ENCODE measurements around the gene HELZ. TPM values are rescaled to one million over a fixed set of nuclear protein-coding genes. Genes with fewer than 3 reads are reported as not detected.

Gene HELZ
- total and polyA plus RNA-seq, 4 donors: 5.5 to 175 (median 27.8) TPM

- no peak overlapping the region for H3K4me3 ChIP-seq
- no peak overlapping the region for H3K27ac ChIP-seq (ENCODE audit: low read depth in 1 of 2, low read length in 1 of 2)
- no peaks in the 10 kb centered on the region for H3K4me1 ChIP-seq (ENCODE audit: control insufficient read depth in 5 of 5, insufficient read depth in 5 of 5, low read length in 5 of 5)
- no peaks in the 10 kb centered on the region for H3K27me3 ChIP-seq (ENCODE audit: control insufficient read depth in 3 of 3, insufficient read depth in 3 of 3, low read length in 2 of 3)
- DNase-seq (no peak), ATAC-seq (ENCODE audit: insufficient read depth, low FRiP score) (no peak)
- 84 to 94% methylated on average over 6 of the region's 6 CpGs for WGBS, 2 donors
- peaks cover 0 to 5% (median 0%) of the 10 kb centered on the region in 4 donors for H3K9me3 ChIP-seq (ENCODE audit: control insufficient read depth in 4 of 4, insufficient read depth in 3 of 4, low read length in 3 of 4)
- H3K36me3 ChIP-seq (ENCODE audit: control insufficient read depth in 4 of 4, insufficient read depth in 4 of 4, low read length in 4 of 4): no peaks in the 10 kb centered on the region
- no peak overlapping the region for H3K9ac ChIP-seq (ENCODE audit: insufficient read depth in 1 of 2, low read length in 2 of 2)
- TF ChIP-seq CTCF (IDR thresholded peaks at IDR 0.05; ENCODE audit: control extremely low read depth, extremely low read depth): no peak
Observed at GRCh38 chr17:67059372-67059771, 185.6 kb downstream of the HELZ start.

GRCh38 chr17:67058036-67058435 is 187.0 kb downstream of the HELZ start:
- 95 to 97% methylated on average over 8 of the region's 8 CpGs for WGBS, 2 donors
- Histone ChIP-seq H3K27me3 (ENCODE audit: control insufficient read depth in 3 of 3, insufficient read depth in 3 of 3, low read length in 2 of 3) (no peaks in the 10 kb centered on the region), H3K4me3 (no peak overlapping the region), H3K27ac (ENCODE audit: low read depth in 1 of 2, low read length in 1 of 2) (no peak overlapping the region), H3K4me1 (ENCODE audit: control insufficient read depth in 5 of 5, insufficient read depth in 5 of 5, low read length in 5 of 5) (peaks cover 0 to 4% (median 0%) of the 10 kb centered on the region in 5 donors), H3K9me3 (ENCODE audit: control insufficient read depth in 4 of 4, insufficient read depth in 3 of 4, low read length in 3 of 4) (peaks cover 0 to 5% (median 0%) of the 10 kb centered on the region in 4 donors), H3K36me3 (ENCODE audit: control insufficient read depth in 4 of 4, insufficient read depth in 4 of 4, low read length in 4 of 4) (no peaks in the 10 kb centered on the region), H3K9ac (ENCODE audit: insufficient read depth in 1 of 2, low read length in 2 of 2) (no peak overlapping the region)
- TF ChIP-seq CTCF (IDR thresholded peaks at IDR 0.05; ENCODE audit: control extremely low read depth, extremely low read depth): no peak
- ATAC-seq (ENCODE audit: insufficient read depth, low FRiP score) (no peak), DNase-seq (no peak)

- Histone ChIP-seq H3K9me3 (ENCODE audit: control insufficient read depth in 4 of 4, insufficient read depth in 3 of 4, low read length in 3 of 4) (peaks cover 0 to 5% (median 0%) of the 10 kb centered on the region in 4 donors), H3K36me3 (ENCODE audit: control insufficient read depth in 4 of 4, insufficient read depth in 4 of 4, low read length in 4 of 4) (no peaks in the 10 kb centered on the region), H3K27me3 (ENCODE audit: control insufficient read depth in 3 of 3, insufficient read depth in 3 of 3, low read length in 2 of 3) (no peaks in the 10 kb centered on the region), H3K4me3 (no peak overlapping the region), H3K4me1 (ENCODE audit: control insufficient read depth in 5 of 5, insufficient read depth in 5 of 5, low read length in 5 of 5) (peaks cover 0 to 4% (median 0%) of the 10 kb centered on the region in 5 donors), H3K9ac (ENCODE audit: insufficient read depth in 1 of 2, low read length in 2 of 2) (no peak overlapping the region), H3K27ac (ENCODE audit: low read depth in 1 of 2, low read length in 1 of 2) (no peak overlapping the region)
- 91 to 94% methylated on average over 18 of the region's 18 CpGs for WGBS, 2 donors
- ATAC-seq (ENCODE audit: insufficient read depth, low FRiP score) (no peak), DNase-seq (no peak)
- TF ChIP-seq CTCF (IDR thresholded peaks at IDR 0.05; ENCODE audit: control extremely low read depth, extremely low read depth): no peak
Observed at GRCh38 chr17:67056746-67057490, 188.1 kb downstream of the HELZ start.

All from lung (tissue), 12 donors.